Left hindlimb (tissue), 1 donor: ENCODE measurements around the gene HBG1.
A peak's percentile ranks its signal among the peaks of the same experiment; 100 is the strongest.
"Not testable (repeated sequence)": the region's sequence is repeated elsewhere in the genome, so short reads cannot be mapped to it uniquely, and the experiment has no call there.

ENCODE experiments used
- DNase-seq: peaks from one replicate; pipeline ENCODE4 v3.0.0-alpha.2; 2018

HBG1 gene

DNA sequence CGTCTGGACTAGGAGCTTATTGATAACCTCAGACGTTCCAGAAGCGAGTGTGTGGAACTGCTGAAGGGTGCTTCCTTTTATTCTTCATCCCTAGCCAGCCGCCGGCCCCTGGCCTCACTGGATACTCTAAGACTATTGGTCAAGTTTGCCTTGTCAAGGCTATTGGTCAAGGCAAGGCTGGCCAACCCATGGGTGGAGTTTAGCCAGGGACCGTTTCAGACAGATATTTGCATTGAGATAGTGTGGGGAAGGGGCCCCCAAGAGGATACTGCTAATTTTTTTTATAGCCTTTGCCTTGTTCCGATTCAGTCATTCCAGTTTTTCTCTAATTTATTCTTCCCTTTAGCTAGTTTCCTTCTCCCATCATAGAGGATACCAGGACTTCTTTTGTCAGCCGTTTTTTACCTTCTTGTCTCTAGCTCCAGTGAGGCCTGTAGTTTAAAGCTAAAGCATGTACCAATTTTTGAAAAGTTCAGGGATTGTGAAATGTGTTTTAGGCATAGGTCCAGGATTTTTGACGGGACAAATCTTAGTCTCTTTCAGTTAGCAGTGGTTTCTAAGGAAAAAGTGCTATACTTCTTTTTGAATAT is at the start of gene HBG1:
Gene HBG1, minus strand, starts transcription at position 51 of the 590 bp plus-strand sequence. CDS start 53 bp downstream, outside the sequence.
- not testable (repeated sequence) for DNase-seq

DNA sequence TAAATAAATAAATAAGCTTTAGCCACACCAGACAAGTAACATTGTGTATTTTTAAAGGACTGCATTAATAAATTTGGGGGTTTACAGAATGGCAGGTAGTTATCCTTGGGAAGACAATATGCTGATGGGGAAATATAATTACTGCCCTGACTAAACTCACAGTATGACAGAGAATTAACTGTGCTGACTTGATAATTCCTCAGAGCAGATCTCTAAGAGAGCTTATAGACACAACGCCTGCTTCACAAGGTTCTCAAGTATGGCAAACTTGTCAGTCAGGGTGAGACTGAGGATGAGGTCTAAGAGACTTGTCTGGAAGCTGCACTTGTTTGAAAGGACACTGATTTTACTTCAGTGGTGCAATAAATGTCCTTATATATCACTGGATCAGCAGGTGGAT is 48.8 kb upstream of the HBG1 start:
- DNase-seq, result no peak

DNA sequence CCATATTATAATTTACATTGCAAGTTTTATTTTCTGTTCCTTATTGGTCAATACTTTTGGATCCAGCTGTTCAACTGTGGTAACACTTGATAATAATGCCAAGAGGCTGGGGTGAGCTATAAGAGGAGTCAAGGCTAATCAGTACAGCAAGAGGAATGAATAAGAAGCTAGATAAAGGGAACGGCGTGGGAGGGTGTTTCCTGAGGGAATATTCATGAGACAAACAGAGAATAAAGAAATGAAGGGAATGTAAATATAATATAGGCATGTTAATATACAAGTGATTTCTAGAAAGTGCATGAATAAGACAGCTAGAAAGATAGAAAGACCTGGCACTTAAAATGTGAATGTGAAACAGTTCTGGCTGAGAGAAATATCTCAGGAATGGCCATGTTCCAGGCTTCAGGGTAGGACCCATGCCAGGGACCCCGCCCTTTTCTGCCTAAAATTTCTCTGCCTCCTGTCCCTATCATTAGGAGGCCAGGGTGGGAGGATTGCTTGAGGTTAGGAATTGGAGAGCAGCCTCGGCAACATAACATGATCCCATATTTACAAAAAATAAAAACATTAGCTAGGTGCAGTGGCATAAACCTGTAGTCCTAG is 48.2 kb upstream of the HBG1 start:
- no peak for DNase-seq

DNA sequence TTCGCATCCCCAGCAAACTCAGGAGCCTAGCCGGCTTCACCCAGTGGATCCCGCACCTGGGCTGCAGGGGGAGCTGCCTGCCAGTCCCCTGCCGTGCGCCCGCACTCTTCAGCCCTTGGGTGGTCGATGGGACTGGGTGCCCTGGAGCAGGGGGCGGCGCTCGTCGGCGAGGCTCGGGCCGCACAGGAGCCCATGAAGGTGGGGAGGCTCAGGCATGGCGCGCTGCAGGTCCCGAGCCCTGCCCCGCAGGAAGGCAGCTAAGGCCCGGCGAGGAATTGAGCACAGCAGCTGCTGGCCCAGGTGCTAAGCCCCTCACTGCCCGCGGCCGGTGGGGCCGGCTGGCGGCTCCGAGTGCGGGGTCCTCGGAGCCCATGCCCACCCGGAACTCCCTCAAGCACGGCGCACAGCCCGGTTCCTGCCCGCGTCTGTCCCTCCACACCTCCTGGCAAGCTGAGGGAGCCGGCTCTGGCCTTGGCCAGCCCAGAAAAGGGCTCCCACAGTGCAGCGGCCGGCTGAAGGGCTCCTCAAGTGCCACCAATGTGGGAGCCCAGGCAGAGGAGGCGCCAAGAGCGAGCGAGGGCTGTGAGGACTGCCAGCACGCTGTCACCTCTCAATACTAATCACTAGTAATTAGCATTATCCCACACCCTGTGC is 44.8 kb upstream of the HBG1 start:
- DNase-seq, result not testable (repeated sequence)

DNA sequence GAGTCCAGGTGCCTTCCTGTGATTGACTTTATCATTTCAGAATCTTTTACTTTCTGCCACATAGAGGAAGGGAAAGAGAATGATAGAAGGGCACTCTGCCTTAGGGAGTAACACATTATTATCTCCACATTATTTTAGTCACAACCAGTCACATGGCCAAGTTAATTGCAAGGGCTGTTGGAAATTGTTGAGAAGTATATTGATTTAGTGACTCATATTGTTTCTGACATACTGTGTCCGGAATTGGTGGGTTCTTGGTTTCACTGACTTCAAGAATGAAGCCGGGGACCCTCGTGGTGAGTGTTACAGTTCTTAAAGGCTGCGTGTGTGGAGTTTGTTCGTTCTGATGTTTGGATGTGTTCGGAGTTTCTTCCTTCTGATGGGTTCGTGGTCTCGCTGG is 43.4 kb upstream of the HBG1 start:
- DNase-seq, result no peak

DNA sequence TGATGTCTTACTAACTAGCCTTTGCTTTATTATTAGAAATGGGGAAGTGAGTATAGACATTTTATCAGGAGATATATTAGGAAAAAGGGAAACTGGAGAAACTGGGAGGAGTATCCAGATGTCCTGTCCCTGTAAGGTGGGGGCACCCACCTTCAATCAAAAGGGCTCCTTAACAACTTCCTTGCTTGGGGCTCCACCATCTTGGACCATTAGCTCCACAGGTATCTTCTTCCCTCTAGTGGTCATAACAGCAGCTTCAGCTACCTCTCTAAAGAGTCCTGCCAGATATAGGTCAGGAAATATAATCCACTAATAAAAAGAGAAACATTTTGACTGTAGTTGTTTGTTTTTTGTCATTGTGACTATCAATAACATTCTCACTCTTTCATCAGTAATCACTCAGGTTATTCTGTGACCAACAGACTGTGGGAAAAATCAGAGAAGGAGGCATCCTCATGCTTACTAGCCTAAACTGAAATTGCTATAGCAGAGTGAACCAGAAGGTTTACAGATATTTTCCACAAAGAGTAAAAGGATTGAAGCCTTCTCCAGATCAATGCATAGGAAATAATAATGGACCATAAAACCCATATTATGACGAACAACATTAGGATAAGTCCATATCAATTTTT is 41.7 kb upstream of the HBG1 start:
- no peak for DNase-seq

DNA sequence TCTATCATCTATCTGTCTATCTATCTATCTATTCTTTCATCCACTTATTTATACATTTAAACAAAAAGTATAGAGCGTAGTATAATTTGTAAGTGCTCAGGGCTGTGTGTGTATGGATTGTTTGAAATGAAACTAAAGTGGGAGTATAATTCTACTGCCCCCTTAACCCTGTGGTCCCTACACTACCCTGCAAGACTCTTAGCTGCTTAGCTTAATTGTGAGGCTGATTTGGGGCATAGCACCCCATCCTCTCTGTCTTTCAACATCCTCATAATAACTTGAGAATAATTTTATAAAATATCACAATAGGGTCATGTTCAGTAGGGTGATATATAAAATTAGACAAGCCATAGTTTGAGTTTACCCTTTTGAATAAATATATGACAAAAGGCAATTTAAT is 40.4 kb upstream of the HBG1 start:
- no peak for DNase-seq

DNA sequence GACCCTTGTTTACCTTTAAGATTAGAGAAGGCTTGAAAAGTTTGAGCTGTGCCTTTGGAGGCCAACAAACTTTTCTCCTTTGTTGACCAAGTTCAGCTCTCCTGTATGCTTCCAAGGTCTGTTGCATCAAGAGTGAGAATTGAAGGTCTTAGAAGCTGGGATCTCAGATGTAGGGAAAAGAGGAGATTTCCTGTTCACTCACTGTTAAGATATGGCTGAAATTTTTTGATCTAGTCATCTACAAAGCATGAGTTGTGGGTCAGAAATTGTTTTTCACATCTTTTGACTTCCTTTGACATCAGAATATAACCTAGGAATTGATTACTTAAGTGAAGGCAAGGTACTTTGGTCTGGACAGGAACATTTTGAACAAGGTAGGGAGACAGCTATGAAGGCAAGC is 40.0 kb upstream of the HBG1 start:
- DNase-seq, result no peak

DNA sequence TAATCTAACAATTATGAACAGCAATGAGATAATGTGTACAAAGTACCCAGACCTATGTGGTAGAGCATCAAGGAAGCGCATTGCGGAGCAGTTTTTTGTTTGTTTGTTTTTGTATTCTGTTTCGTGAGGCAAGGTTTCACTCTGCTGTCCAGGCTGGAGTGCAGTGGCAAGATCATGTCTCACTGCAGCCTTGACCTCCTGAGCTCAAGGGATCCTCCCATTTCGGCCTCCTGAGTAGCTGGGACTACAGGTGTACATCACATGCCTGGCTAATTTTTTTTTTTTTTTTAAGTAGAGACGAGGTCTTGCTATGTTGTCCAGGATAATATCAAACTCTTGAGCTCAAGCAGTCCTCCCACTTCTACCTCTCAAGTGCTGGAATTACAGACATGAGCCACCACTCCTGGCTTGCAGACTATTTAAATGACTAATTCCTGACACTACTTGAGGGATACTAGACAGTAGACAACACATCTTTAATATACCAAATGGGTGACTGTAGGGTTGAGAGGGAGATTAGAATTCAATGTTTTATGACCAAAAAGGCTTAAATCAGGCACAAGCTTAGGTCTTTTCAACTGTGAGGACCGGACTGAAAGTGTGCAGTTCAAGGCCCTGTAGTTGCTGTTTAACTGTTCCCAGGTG is 39.4 kb upstream of the HBG1 start:
- no peak for DNase-seq

DNA sequence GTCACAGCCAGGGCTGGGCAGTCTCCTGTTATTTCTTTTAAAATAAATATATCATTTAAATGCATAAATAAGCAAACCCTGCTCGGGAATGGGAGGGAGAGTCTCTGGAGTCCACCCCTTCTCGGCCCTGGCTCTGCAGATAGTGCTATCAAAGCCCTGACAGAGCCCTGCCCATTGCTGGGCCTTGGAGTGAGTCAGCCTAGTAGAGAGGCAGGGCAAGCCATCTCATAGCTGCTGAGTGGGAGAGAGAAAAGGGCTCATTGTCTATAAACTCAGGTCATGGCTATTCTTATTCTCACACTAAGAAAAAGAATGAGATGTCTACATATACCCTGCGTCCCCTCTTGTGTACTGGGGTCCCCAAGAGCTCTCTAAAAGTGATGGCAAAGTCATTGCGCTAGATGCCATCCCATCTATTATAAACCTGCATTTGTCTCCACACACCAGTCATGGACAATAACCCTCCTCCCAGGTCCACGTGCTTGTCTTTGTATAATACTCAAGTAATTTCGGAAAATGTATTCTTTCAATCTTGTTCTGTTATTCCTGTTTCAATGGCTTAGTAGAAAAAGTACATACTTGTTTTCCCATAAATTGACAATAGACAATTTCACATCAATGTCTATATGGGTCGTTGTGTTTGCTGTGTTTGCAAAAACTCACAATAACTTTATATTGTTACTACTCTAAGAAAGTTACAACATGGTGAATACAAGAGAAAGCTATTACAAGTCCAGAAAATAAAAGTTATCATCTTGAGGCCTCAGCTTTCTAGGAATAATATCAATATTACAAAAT is 38.6 kb upstream of the HBG1 start:
- no peak for DNase-seq

DNA sequence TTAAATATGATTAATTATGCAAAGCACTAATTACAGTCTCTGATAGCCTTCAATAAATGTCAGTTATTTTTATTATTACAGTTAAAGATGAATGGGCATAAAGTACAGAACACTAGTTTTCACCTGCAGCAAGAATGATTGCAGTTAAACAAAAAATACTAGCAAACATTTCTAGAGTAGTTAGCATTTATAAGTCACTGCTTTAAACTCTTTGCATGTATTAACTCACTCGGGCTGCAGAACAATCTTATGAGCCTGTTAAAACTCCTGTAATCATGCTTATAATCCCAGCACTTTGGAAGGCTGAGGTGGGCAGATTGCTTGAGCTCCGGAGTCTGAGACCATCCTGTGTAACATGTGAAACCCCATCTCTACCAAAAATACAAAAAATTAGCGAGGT is 37.2 kb upstream of the HBG1 start:
- no peak for DNase-seq

DNA sequence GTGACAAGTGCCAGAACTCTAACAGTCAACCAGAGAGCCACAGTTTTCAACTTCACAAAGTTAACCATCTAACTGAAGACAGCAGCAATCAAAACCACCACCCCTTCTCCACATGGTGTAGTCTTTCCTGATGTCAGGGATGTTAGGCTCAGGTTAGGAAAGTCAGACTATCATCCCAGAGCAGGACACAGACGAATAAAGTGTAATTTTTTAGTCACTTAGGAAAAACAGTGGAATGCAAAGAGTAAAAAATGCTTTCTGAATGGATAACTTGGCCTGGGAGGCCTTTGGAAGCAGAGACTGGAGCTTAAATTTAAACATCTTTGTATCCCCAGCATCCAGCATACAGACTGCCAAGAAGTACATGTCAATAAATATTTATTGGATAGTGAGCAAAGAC is 36.7 kb upstream of the HBG1 start:
- no peak for DNase-seq

DNA sequence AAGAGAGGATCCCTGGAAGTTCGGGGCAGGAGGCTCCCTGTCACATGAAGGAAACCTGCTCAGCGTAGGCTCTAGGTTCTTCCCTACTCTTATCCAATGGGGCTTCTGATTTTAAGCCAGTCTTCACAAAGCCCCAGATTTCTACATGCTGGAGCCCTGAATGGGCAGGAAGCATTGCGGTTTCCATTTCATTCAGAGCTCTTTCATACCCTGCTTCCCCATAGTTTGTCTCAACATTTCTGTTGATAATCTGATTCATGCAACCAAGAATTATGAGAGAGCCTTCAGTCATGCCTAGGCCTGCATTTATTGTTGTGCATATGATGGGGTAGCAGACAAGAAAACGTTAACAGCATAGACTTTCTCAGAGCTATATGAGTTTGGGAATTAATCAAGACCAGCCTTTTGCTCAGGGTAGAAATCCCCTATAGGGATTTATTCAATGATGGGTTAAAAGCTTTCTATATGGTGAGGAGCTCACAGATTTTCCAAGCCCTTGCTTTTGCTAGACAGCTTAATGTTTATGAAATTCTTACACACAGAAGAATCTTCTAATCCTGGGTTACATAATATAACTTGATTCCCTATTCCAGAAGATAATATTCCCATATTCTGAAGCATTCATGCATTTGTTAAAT is 36.2 kb upstream of the HBG1 start:
- no peak for DNase-seq

DNA sequence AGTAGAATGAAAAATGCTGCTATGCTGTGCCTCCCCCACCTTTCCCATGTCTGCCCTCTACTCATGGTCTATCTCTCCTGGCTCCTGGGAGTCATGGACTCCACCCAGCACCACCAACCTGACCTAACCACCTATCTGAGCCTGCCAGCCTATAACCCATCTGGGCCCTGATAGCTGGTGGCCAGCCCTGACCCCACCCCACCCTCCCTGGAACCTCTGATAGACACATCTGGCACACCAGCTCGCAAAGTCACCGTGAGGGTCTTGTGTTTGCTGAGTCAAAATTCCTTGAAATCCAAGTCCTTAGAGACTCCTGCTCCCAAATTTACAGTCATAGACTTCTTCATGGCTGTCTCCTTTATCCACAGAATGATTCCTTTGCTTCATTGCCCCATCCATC is 35.0 kb upstream of the HBG1 start:
- DNase-seq, result no peak

DNA sequence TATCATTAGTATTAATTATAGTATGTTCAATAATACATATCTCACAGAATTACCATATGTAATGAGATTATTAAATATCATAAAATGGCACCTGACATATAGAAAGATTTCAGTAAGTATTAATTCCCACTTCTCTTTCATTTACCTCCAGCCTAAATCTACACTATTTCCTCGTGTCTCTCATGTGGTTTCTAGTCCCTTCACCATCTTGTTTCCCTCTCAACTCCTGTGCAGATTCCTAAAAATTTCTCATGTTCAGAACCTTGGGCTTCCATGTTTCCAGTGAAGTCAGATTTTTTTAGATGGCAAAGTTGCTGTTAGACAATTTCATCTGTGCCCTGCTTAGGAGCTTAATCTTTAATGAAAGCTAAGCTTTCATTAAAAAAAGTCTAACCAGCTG is 34.2 kb upstream of the HBG1 start:
- no peak for DNase-seq

DNA sequence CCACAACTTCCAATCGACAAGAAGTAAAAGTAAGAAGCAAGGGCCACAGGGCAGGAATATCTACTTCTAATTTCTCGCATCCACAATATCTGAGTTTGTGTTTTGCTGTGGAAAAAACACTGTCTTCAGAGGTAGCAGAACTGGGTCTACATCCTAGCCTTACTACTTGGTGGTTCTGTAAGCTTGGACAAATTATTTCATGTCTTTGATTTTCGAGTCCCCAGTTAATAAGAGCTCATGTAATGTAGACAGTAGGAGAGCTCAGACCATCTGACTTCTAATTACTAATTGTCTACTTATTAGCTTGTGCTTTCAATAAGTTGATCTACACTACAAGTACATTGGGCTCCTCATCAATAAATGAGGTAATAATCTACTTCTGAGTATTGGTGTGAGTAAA is 33.4 kb upstream of the HBG1 start:
- no peak for DNase-seq

DNA sequence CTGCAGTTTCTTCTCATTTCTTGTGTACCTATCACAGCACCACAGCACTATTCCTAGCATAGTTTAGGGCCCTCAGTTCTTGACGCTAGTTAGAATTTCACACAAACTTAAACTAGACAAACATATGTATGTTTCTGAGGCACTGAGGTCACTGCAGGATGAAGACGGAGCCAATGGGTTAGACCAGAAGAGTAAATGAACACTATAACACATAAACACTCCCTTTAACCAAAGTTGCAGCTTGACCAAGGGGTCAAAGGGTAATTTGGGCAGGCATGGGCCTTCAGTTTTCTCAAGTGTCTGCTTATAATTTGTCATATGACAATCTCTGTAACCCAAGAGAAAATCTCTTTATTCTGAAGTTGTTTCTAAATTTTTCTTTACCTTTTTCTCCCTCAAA is 33.0 kb upstream of the HBG1 start:
- DNase-seq, result no peak

DNA sequence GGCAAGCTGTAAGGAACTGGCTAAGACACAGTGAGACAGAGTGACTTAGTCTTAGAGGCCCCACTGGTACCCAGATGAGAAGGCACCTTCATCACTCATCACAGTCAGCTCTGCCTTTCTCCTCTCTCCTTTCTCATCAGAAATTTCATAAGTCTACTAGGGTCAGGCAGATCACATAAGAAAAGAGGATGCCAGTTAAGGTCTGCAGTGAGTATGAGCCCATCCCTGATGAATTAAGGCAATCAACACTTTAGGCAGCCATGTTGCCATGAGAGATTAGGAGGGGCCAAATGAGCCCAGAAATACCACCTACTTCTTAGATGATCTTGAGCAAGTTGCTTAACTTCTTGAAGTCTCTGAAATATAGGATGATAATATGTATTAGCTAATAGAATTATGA is 31.9 kb upstream of the HBG1 start:
- DNase-seq, result no peak

DNA sequence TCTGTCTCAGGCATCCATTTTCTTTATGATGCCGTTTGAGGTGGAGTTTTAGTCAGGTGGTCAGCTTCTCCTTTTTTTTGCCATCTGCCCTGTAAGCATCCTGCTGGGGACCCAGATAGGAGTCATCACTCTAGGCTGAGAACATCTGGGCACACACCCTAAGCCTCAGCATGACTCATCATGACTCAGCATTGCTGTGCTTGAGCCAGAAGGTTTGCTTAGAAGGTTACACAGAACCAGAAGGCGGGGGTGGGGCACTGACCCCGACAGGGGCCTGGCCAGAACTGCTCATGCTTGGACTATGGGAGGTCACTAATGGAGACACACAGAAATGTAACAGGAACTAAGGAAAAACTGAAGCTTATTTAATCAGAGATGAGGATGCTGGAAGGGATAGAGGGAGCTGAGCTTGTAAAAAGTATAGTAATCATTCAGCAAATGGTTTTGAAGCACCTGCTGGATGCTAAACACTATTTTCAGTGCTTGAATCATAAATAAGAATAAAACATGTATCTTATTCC is 31.0 kb upstream of the HBG1 start:
- peak; percentile 34 for DNase-seq

DNA sequence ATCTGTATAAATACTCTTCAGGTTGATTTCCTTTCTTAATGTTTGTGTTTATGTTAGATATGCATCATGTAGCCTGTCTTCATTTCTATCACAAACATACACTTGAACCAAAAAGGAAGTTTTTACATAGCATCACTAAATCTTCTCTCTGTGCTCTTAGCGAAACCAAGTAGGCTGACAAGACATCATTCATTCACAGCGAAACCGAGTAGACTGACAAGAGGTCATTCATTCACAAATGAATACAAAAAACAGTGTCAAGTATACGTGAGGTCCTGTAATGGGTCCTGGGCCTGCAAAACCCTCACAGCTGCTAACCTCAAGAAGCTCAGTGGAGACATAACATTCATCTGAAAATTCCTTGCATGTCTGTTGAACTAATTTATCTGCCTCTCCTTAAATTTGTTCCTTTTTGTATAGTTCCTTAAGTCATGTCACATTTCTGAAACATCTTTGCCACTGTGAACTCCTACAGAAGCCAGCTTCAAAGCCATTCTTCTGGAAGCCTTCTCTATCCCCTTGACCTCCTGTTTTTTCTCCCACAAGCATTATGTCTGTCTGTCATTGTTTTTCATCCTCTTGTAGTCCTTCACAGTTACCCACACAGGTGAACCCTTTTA is 29.9 kb upstream of the HBG1 start:
- no peak for DNase-seq

DNA sequence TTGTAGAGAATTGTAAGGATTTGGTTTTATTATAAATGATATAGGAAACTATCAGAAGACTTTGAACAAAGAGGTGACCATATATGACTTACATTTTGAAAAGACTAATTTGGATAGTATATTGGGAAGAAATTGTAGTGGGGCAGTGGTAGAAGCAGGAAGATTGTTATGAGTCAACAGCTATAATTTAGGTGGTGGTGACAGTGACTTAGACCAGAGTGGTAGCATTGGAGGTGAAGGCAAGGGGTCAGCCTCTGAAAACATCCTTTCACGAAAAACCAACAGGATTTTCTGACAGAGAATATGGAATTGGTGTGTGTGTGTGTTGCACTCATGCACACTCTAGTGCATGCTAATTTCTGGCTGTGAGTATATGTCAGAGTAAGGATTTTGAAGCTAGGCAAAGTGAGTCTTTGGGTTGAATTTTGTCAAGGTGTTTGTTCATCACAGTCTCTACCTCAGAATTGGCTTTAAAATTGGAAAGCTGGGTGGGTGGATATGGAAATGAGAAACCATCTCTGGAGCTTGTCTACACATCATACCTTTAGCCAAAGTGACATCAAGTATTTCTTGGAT is 28.2 kb upstream of the HBG1 start:
- no peak for DNase-seq
